WTC11 (cell line): ENCODE measurements around the gene EVC2. TPM values are rescaled to one million over a fixed set of nuclear protein-coding genes. Genes with fewer than 3 reads are reported as not detected.
A peak's percentile ranks its signal among the peaks of the same experiment; 100 is the strongest.

Experiments used
- ATAC-seq: fragments of 200-7000 bp; cut with Tn5 transposase; 2 replicates; pipeline ENCODE4 v1.10.0; 2021; ENCODE audit warnings: mild to moderate bottlenecking, moderate library complexity
- CTCF ChIA-PET: fragments of 300-600 bp; sonication (Branson Sonifier 250); formaldehyde crosslinking; loops from one replicate; lab custom pipeline; 2021; ENCODE audit warnings: antibody characterized with exemption; lab: Charles Lee
- POLR2A ChIA-PET: fragments of 350-600 bp; sonication (Branson Sonifier 250); formaldehyde crosslinking; loops from one replicate; lab custom pipeline; 2021; ENCODE audit warnings: antibody characterized with exemption; lab: Charles Lee
- DNase-seq: peaks from one replicate; pipeline ENCODE4 v3.0.0; 2021; ENCODE audit warnings: low spot score
- H3K27ac Mint-ChIP-seq: 2 replicates; pipeline ENCODE4 v1.8.0; 2021; ENCODE audit warnings: mixed read lengths
- H3K27me3 Mint-ChIP-seq: 2 replicates; pipeline ENCODE4 v1.8.0; 2021; ENCODE audit warnings: low read depth, mild to moderate bottlenecking, moderate library complexity, mixed read lengths
- H3K36me3 Mint-ChIP-seq: 2 replicates; pipeline ENCODE4 v1.8.0; 2021; ENCODE audit warnings: mixed read lengths
- H3K4me1 Mint-ChIP-seq: 2 replicates; pipeline ENCODE4 v1.8.0; 2022; ENCODE audit warnings: mixed read lengths
- H3K4me3 Mint-ChIP-seq: 2 replicates; pipeline ENCODE4 v1.8.0; 2021; ENCODE audit warnings: mild to moderate bottlenecking, moderate library complexity, mixed read lengths
- H3K9me3 Mint-ChIP-seq: 2 replicates; pipeline ENCODE4 v1.8.0; 2021; ENCODE audit warnings: mixed read lengths
- ARID4B ChIP-seq: sonication (generic); formaldehyde crosslinking; IDR thresholded peaks from 2 replicates; pipeline ENCODE4 v1.8.0; 2023; ENCODE audit warnings: missing genetic modification reagents, mild to moderate bottlenecking, borderline replicate concordance
- ATF6 ChIP-seq: sonication (generic); formaldehyde crosslinking; IDR thresholded peaks from 2 replicates; pipeline ENCODE4 v1.8.1; 2023; ENCODE audit warnings: mild to moderate bottlenecking, missing genetic modification reagents
- ESRRA ChIP-seq: sonication (generic); formaldehyde crosslinking; IDR thresholded peaks from 2 replicates; pipeline ENCODE4 v1.8.1; 2022; ENCODE audit warnings: mild to moderate bottlenecking, missing genetic modification reagents, borderline replicate concordance
- GRHL2 ChIP-seq: fragments of 250-450 bp; sonication (Bioruptor Pico); IDR thresholded peaks from 2 replicates; pipeline ENCODE4 v1.8.0; 2022; ENCODE audit warnings: mild to moderate bottlenecking, moderate library complexity; ENCODE audit not compliant: insufficient replicate concordance, severe bottlenecking
- HMGA2 ChIP-seq: fragments of 250-450 bp; sonication (Bioruptor Pico); IDR thresholded peaks from 2 replicates; pipeline ENCODE4 v1.4.0; 2021; ENCODE audit warnings: mild to moderate bottlenecking, moderate library complexity
- ZNF138 ChIP-seq: sonication (generic); formaldehyde crosslinking; conservative IDR thresholded peaks from 2 replicates; pipeline ENCODE4 v1.8.1; 2022; ENCODE audit warnings: mild to moderate bottlenecking, moderate library complexity, missing genetic modification reagents
- ZNF423 ChIP-seq: fragments of 250-450 bp; sonication (Bioruptor Pico); IDR thresholded peaks from 2 replicates; pipeline ENCODE4 v2.1.2; 2022; ENCODE audit warnings: mild to moderate bottlenecking, moderate library complexity
- ZNF512 ChIP-seq: sonication (generic); formaldehyde crosslinking; IDR thresholded peaks from 2 replicates; pipeline ENCODE4 v1.8.1; 2022; ENCODE audit warnings: missing genetic modification reagents, borderline replicate concordance
- ZSCAN18 ChIP-seq: fragments of 250-450 bp; sonication (Bioruptor Pico); IDR thresholded peaks from 2 replicates; pipeline ENCODE4 v2.1.2; 2022; ENCODE audit warnings: mild to moderate bottlenecking, moderate library complexity
- total RNA-seq: library from RNA; stranded (reverse); gene quantifications from 3 replicates; pipeline ENCODE4 v1.2.3, GENCODE V29; 2021
- TF ChIP-seq, protein P1 (sequence below): sonication (generic); formaldehyde crosslinking; IDR thresholded peaks from 2 replicates; pipeline ENCODE4 v1.8.1; 2022; ENCODE audit warnings: low read depth, missing genetic modification reagents, borderline replicate concordance
- TF ChIP-seq, protein P2 (sequence below): fragments of 250-450 bp; sonication (Bioruptor Pico); IDR thresholded peaks from 2 replicates; pipeline ENCODE4 v1.9.0; 2021; ENCODE audit warnings: mild to moderate bottlenecking
- TF ChIP-seq, protein P3 (sequence below): fragments of 250-450 bp; sonication (Bioruptor Pico); IDR thresholded peaks from 2 replicates; pipeline ENCODE4 v1.8.0; 2021; ENCODE audit warnings: mild to moderate bottlenecking

EVC2 gene
- total RNA-seq, 1 experiment from 2014 or later, result 4.8 TPM

DNA sequence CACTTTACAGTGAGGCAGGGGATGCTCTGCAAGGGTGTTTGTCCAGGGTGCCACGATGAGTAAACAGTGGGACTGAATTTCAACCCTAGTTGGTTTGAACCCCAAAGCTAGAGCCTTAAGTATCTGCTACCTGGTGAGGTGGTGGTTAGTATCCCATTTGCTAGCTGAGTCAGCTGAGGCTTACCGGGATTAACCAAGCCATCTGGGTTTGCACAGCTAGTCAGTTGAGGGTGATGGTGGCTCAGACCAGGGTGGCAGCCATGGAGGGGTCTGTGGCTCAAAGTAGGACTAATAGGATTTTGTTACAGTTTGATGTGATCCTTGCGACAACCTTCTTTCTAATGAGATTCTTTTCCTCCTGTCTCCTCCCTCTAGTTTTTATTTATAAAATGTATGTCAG lies 4.6 kb upstream of the EVC2 start:
- peaks cover 13% of the 10 kb centered on the region for H3K36me3 Mint-ChIP-seq

More for the DNA sequence above, 4.6 kb upstream of the EVC2 start:
- DNase-seq (no peak), ATAC-seq (no peak)
- Mint-ChIP-seq H3K27me3 (peaks cover 47% of the 10 kb centered on the region), H3K27ac (no peak overlapping the region)
- POLR2A ChIA-PET, result no interaction called here
- TF ChIP-seq ESRRA (CRISPR knock-in tag) (no peak), ZNF512 (CRISPR knock-in tag) (no peak), HMGA2 (CRISPR knock-in tag) (no peak), ATF6 (CRISPR knock-in tag) (no peak), ARID4B (no peak), ZNF423 (CRISPR knock-in tag) (no peak), ZSCAN18 (CRISPR knock-in tag) (no peak), ZNF138 (CRISPR knock-in tag) (no peak), GRHL2 (no peak)
- TF ChIP-seq, protein P1, sequence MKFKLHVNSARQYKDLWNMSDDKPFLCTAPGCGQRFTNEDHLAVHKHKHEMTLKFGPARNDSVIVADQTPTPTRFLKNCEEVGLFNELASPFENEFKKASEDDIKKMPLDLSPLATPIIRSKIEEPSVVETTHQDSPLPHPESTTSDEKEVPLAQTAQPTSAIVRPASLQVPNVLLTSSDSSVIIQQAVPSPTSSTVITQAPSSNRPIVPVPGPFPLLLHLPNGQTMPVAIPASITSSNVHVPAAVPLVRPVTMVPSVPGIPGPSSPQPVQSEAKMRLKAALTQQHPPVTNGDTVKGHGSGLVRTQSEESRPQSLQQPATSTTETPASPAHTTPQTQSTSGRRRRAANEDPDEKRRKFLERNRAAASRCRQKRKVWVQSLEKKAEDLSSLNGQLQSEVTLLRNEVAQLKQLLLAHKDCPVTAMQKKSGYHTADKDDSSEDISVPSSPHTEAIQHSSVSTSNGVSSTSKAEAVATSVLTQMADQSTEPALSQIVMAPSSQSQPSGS (CRISPR knock-in tag), result no peak
- TF ChIP-seq, protein P2, sequence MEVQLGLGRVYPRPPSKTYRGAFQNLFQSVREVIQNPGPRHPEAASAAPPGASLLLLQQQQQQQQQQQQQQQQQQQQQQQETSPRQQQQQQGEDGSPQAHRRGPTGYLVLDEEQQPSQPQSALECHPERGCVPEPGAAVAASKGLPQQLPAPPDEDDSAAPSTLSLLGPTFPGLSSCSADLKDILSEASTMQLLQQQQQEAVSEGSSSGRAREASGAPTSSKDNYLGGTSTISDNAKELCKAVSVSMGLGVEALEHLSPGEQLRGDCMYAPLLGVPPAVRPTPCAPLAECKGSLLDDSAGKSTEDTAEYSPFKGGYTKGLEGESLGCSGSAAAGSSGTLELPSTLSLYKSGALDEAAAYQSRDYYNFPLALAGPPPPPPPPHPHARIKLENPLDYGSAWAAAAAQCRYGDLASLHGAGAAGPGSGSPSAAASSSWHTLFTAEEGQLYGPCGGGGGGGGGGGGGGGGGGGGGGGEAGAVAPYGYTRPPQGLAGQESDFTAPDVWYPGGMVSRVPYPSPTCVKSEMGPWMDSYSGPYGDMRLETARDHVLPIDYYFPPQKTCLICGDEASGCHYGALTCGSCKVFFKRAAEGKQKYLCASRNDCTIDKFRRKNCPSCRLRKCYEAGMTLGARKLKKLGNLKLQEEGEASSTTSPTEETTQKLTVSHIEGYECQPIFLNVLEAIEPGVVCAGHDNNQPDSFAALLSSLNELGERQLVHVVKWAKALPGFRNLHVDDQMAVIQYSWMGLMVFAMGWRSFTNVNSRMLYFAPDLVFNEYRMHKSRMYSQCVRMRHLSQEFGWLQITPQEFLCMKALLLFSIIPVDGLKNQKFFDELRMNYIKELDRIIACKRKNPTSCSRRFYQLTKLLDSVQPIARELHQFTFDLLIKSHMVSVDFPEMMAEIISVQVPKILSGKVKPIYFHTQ, result no peak
- TF ChIP-seq, protein P3, sequence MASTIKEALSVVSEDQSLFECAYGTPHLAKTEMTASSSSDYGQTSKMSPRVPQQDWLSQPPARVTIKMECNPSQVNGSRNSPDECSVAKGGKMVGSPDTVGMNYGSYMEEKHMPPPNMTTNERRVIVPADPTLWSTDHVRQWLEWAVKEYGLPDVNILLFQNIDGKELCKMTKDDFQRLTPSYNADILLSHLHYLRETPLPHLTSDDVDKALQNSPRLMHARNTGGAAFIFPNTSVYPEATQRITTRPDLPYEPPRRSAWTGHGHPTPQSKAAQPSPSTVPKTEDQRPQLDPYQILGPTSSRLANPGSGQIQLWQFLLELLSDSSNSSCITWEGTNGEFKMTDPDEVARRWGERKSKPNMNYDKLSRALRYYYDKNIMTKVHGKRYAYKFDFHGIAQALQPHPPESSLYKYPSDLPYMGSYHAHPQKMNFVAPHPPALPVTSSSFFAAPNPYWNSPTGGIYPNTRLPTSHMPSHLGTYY (CRISPR knock-in tag), result no peak
- TF ChIP-seq, all 79 proteins: peak for 0
- Mint-ChIP-seq H3K4me1 (peaks cover 9% of the 10 kb centered on the region), H3K9me3 (peaks cover 7% of the 10 kb centered on the region), H3K4me3 (peak overlapping the region; percentile 21)
- CTCF ChIA-PET, result interaction anchor here (0.7 kb wide), 1 partner anchor 108 kb away, joined by 3 read pairs; no protein-coding TSS in a partner anchor
